Cardiac muscle cell (in vitro differentiated cells and primary cell): Measurements from ENCODE around the gene MED25. TPM values are rescaled to one million over a fixed set of nuclear protein-coding genes. Genes with fewer than 3 reads are reported as not detected.

Experiments
- DNase-seq, 2 donors: peaks; one replicate each; pipeline versions ENCODE4 v3.0.0 to v3.0.0-alpha.2; 2010 to 2017; ENCODE audit warnings: low read depth in 1 of 2, low spot score in 1 of 2
- H3K27ac ChIP-seq: fragments of 200-600 bp; sonication (generic); 2 replicates; pipeline ENCODE4 v1.5.1; 2016
- H3K27me3 ChIP-seq: fragments of 200-600 bp; sonication (generic); 2 replicates; pipeline ENCODE4 v1.6.0; 2016; ENCODE audit warnings: control low read depth
- H3K36me3 ChIP-seq: fragments of 200-600 bp; sonication (generic); 2 replicates; pipeline ENCODE4 v1.5.1; 2016; ENCODE audit warnings: control low read depth
- H3K4me1 ChIP-seq: fragments of 200-600 bp; sonication (generic); 2 replicates; pipeline ENCODE4 v1.8.1; 2017; ENCODE audit warnings: low read depth, mild to moderate bottlenecking, mixed run types
- H3K4me3 ChIP-seq: fragments of 200-600 bp; sonication (generic); 2 replicates; pipeline ENCODE4 v1.5.1; 2016; ENCODE audit warnings: mild to moderate bottlenecking
- H3K9me3 ChIP-seq: fragments of 200-600 bp; sonication (generic); 2 replicates; pipeline ENCODE4 v1.5.1; 2017; ENCODE audit warnings: low read depth, mild to moderate bottlenecking, control low read depth
- CTCF ChIP-seq: IDR thresholded peaks from 2 replicates; pipeline ENCODE4 v1.5.1; 2012; ENCODE audit warnings: low read depth, mild to moderate bottlenecking, low read length
- polyA plus RNA-seq: library from polyadenylated mRNA; unstranded; fragments of >200 nt; fragmentation: Nextera tagmentation; extraction: Ambion mirVana; gene quantifications from 2 replicates; pipeline ENCODE4 v1.2.1, GENCODE V29; 2016
- total RNA-seq: library from RNA; depleted of rRNA; stranded (reverse); fragments of >200 nt; gene quantifications from 2 replicates; pipeline ENCODE4 v1.2.3, GENCODE V29; 2016

Gene MED25
- total and polyA plus RNA-seq, 2 experiments from 2014 or later = 69.9 to 83.7 TPM

DNA sequence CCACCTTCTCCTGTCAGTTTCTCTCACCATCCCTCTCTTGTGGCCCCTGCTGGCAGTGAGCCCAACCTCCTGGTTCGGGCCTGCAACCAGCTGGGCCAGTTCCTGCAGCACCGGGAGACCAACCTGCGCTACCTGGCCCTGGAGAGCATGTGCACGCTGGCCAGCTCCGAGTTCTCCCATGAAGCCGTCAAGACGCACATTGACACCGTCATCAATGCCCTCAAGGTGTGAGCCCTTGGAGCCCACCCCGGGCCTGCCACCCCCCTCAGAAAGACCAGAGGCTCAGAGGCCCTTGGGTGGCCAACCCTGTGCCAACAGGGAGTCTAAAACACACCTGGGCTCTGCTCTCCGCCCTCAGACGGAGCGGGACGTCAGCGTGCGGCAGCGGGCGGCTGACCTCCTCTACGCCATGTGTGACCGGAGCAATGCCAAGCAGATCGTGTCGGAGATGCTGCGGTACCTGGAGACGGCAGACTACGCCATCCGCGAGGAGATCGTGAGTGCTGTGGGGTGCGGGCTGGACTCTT is 18.8 kb upstream of the MED25 start:
- DNase-seq = no peak
- no peak for TF ChIP-seq CTCF
- H3K4me1 ChIP-seq = no peaks in the 10 kb centered on the region
- no peak overlapping the region for H3K27ac ChIP-seq
- no peaks in the 10 kb centered on the region for H3K27me3 ChIP-seq
- no peak overlapping the region for H3K4me3 ChIP-seq
- H3K9me3 ChIP-seq = no peaks in the 10 kb centered on the region
- peaks cover 37% of the 10 kb centered on the region for H3K36me3 ChIP-seq

GRCh38 chr19:49799798-49800376 is 18.2 kb upstream of the MED25 start:
- Histone ChIP-seq H3K4me3 (no peak overlapping the region), H3K4me1 (no peaks in the 10 kb centered on the region), H3K9me3 (no peaks in the 10 kb centered on the region), H3K27me3 (no peaks in the 10 kb centered on the region), H3K27ac (no peak overlapping the region), H3K36me3 (peaks cover 34% of the 10 kb centered on the region)
- TF ChIP-seq CTCF = peak; percentile 7
- DNase-seq = no peak

DNA sequence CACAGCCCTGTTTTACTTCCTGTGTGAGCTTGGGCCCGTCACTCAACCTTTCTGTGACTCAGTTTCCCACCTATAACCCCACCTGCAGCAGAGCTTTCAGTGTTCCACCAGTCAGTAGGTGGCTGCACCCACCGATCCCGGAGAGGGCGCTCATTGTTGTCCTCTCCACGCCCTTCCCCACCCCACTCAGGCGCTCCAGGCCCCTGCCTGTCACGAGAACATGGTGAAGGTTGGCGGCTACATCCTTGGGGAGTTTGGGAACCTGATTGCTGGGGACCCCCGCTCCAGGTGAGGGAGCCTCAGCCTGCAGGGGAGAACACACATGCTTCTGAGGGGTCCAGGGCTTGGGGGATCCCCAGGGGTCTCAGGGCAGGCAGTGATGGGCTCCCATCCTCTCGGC is 17.3 kb upstream of the MED25 start:
- no peak for TF ChIP-seq CTCF
- Histone ChIP-seq H3K4me1 (no peaks in the 10 kb centered on the region), H3K36me3 (peaks cover 26% of the 10 kb centered on the region), H3K27ac (no peak overlapping the region), H3K9me3 (no peaks in the 10 kb centered on the region), H3K4me3 (no peak overlapping the region), H3K27me3 (no peaks in the 10 kb centered on the region)
- no peak for DNase-seq

DNA sequence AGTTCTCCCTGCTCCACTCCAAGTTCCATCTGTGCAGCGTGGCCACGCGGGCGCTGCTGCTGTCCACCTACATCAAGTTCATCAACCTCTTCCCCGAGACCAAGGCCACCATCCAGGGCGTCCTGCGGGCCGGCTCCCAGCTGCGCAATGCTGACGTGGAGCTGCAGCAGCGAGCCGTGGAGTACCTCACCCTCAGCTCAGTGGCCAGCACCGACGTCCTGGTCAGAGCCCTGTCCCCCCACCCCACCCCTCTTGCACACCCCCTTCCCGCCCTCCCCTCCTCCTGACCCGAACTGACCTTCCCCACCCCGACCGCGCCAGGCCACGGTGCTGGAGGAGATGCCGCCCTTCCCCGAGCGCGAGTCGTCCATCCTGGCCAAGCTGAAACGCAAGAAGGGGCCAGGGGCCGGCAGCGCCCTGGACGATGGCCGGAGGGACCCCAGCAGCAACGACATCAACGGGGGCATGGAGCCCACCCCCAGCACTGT is 16.6 kb upstream of the MED25 start:
- H3K36me3 ChIP-seq = peaks cover 25% of the 10 kb centered on the region
- H3K4me3 ChIP-seq = peak overlapping the region; percentile 24
- no peaks in the 10 kb centered on the region for H3K27me3 ChIP-seq
- TF ChIP-seq CTCF = no peak
- no peaks in the 10 kb centered on the region for H3K4me1 ChIP-seq
- no peak for DNase-seq
- peak overlapping the region; percentile 7 for H3K27ac ChIP-seq
- no peaks in the 10 kb centered on the region for H3K9me3 ChIP-seq

- peak overlapping the region; percentile 7 for H3K27ac ChIP-seq
- peak overlapping the region; percentile 24 for H3K4me3 ChIP-seq
- peaks cover 23% of the 10 kb centered on the region for H3K36me3 ChIP-seq
- DNase-seq = peak; percentile 92 to 93
- no peaks in the 10 kb centered on the region for H3K27me3 ChIP-seq
- no peaks in the 10 kb centered on the region for H3K9me3 ChIP-seq
- H3K4me1 ChIP-seq = no peaks in the 10 kb centered on the region
- peak; percentile 37 for TF ChIP-seq CTCF
Measured at GRCh38 chr19:49801966-49802661, 16.0 kb upstream of the MED25 start.
